NCI-H2171 (cell line): ENCODE data around the gene TRPC5OS.

ENCODE experiments used
- DNase-seq: peaks from one replicate; lab custom pipeline; 2025; lab: John Stamatoyannopoulos, UW

TRPC5OS gene

GRCh38 chrX:111875881-111876280, at the start of gene TRPC5OS:
TSS of gene TRPC5OS (plus strand) at chrX:111876181. CDS start at chrX:111901850, 25,669 bp downstream.
- no peak for DNase-seq

- no peak for DNase-seq
Observed at GRCh38 chrX:111829345-111829744, 46.6 kb upstream of the TRPC5OS start.

GRCh38 chrX:111830571-111830970, 45.4 kb upstream of the TRPC5OS start:
- no peak for DNase-seq

GRCh38 chrX:111831343-111831742, 44.6 kb upstream of the TRPC5OS start:
- DNase-seq: peak; percentile 4

- peak; percentile 43 for DNase-seq
Observed at GRCh38 chrX:111837197-111837596, 38.8 kb upstream of the TRPC5OS start.

GRCh38 chrX:111847491-111848133, 28.4 kb upstream of the TRPC5OS start:
- DNase-seq: no peak

GRCh38 chrX:111848541-111848940, 27.4 kb upstream of the TRPC5OS start:
- DNase-seq: no peak

- DNase-seq: no peak
Observed at GRCh38 chrX:111850975-111851374, 25.0 kb upstream of the TRPC5OS start.

GRCh38 chrX:111854556-111855490, 21.2 kb upstream of the TRPC5OS start:
- DNase-seq: no peak

GRCh38 chrX:111857534-111858060, 18.4 kb upstream of the TRPC5OS start:
- no peak for DNase-seq

GRCh38 chrX:111861605-111862004, 14.4 kb upstream of the TRPC5OS start:
- DNase-seq: no peak

GRCh38 chrX:111867236-111867635, 8.7 kb upstream of the TRPC5OS start:
- no peak for DNase-seq

- DNase-seq: no peak
Observed at GRCh38 chrX:111868726-111869638, 7.0 kb upstream of the TRPC5OS start.

GRCh38 chrX:111869639-111870034, 6.3 kb upstream of the TRPC5OS start:
- peak; percentile 31 for DNase-seq

- no peak for DNase-seq
Observed at GRCh38 chrX:111874241-111874640, 1.7 kb upstream of the TRPC5OS start.

GRCh38 chrX:111876646-111877045, 665 bp downstream of the TRPC5OS start:
- no peak for DNase-seq

GRCh38 chrX:111877681-111878080, 1.7 kb downstream of the TRPC5OS start:
- no peak for DNase-seq

- no peak for DNase-seq
Observed at GRCh38 chrX:111880735-111881134, 4.8 kb downstream of the TRPC5OS start.

GRCh38 chrX:111881715-111882114, 5.7 kb downstream of the TRPC5OS start:
- DNase-seq: no peak

- DNase-seq: no peak
Observed at GRCh38 chrX:111886678-111887077, 10.7 kb downstream of the TRPC5OS start.

- no peak for DNase-seq
Observed at GRCh38 chrX:111888600-111888999, 12.6 kb downstream of the TRPC5OS start.

- no peak for DNase-seq
Observed at GRCh38 chrX:111892375-111892774, 16.4 kb downstream of the TRPC5OS start.
